Vagina (tissue), 2 donors: ENCODE measurements around the gene NFASC.

Experiments
- POLR2A ChIP-seq, 2 donors: fragments of 450-650 bp; IDR thresholded peaks; one replicate each; pipeline ENCODE4 v1.6.1; 2017; ENCODE audit warnings: antibody characterized with exemption in 2 of 2, mild to moderate bottlenecking in 2 of 2, moderate library complexity in 2 of 2
- TF ChIP-seq, protein P1 (sequence below), 3 experiments: fragments of 450-650 bp in 2 of 3; fragments of 200-600 bp in 1 of 3; sonication (generic) in 1 of 3; IDR thresholded peaks; one replicate each; pipeline ENCODE4 v1.5.1; 2017 to 2019; ENCODE audit warnings: antibody characterized with exemption in 3 of 3, mild to moderate bottlenecking in 2 of 3, moderate library complexity in 2 of 3

DNA sequence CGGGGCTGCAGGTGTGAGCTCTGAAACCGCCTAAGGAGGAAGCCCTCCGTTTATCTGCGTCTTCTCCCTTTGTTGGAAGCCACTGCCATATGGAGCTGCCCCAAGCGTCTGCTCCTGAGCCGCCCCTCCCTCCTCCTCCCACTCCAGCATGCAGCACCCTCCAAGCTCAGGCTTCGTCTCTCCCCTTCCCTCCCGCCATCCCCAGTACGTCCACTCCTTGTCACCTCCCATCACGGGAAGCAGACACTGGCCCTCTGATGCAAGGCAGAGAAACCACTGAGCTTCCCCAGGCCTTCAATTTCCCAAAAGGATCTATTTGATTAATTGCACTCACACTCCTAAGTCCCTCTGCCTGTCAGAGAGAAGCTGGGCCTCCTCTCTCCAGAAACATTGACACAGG lies 52.5 kb downstream of the NFASC start:
- TF ChIP-seq POLR2A (IDR thresholded peaks at IDR 0.05), result no peak
- TF ChIP-seq, protein P1, sequence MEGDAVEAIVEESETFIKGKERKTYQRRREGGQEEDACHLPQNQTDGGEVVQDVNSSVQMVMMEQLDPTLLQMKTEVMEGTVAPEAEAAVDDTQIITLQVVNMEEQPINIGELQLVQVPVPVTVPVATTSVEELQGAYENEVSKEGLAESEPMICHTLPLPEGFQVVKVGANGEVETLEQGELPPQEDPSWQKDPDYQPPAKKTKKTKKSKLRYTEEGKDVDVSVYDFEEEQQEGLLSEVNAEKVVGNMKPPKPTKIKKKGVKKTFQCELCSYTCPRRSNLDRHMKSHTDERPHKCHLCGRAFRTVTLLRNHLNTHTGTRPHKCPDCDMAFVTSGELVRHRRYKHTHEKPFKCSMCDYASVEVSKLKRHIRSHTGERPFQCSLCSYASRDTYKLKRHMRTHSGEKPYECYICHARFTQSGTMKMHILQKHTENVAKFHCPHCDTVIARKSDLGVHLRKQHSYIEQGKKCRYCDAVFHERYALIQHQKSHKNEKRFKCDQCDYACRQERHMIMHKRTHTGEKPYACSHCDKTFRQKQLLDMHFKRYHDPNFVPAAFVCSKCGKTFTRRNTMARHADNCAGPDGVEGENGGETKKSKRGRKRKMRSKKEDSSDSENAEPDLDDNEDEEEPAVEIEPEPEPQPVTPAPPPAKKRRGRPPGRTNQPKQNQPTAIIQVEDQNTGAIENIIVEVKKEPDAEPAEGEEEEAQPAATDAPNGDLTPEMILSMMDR (IDR thresholded peaks at IDR 0.05), result no peak
